DND-41 (cell line): ENCODE data around the gene LAMA2.

Experiments used
- EZH2 ChIP-seq: IDR thresholded peaks from 3 replicates; pipeline ENCODE4 v1.6.1; 2012; ENCODE audit warnings: borderline replicate concordance, low read depth, mild to moderate bottlenecking, moderate library complexity, low read length, inconsistent platforms; ENCODE audit not compliant: severe bottlenecking
- TF ChIP-seq, protein P1 (sequence below): IDR thresholded peaks from 2 replicates; pipeline ENCODE4 v1.5.1; 2012; ENCODE audit warnings: borderline replicate concordance, low read length, moderate library complexity, mild to moderate bottlenecking; ENCODE audit not compliant: poor library complexity, severe bottlenecking; ENCODE audit errors: extremely low read depth

- TF ChIP-seq, protein P1, sequence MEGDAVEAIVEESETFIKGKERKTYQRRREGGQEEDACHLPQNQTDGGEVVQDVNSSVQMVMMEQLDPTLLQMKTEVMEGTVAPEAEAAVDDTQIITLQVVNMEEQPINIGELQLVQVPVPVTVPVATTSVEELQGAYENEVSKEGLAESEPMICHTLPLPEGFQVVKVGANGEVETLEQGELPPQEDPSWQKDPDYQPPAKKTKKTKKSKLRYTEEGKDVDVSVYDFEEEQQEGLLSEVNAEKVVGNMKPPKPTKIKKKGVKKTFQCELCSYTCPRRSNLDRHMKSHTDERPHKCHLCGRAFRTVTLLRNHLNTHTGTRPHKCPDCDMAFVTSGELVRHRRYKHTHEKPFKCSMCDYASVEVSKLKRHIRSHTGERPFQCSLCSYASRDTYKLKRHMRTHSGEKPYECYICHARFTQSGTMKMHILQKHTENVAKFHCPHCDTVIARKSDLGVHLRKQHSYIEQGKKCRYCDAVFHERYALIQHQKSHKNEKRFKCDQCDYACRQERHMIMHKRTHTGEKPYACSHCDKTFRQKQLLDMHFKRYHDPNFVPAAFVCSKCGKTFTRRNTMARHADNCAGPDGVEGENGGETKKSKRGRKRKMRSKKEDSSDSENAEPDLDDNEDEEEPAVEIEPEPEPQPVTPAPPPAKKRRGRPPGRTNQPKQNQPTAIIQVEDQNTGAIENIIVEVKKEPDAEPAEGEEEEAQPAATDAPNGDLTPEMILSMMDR: no peak
- no peak for TF ChIP-seq EZH2
Measured at GRCh38 chr6:129269891-129270290, 387.0 kb downstream of the LAMA2 start.
